Liver (tissue), 9 donors: ENCODE measurements around the gene MPPE1. TPM values are rescaled to one million over a fixed set of nuclear protein-coding genes. Genes with fewer than 3 reads are reported as not detected.
"Not testable (repeated sequence)": the region's sequence is repeated elsewhere in the genome, so short reads cannot be mapped to it uniquely, and the experiment has no call there.

Experiments used
- DNase-seq: peaks from one replicate; pipeline ENCODE4 v3.0.0-alpha.2; 2017; ENCODE audit warnings: low spot score
- H3K27ac ChIP-seq, 2 donors: one replicate each; pipeline ENCODE4 v1.7.0; 2013; ENCODE audit warnings: inconsistent platforms in 2 of 2, low read length in 2 of 2, control low read depth in 1 of 2, low read depth in 1 of 2, mild to moderate bottlenecking in 1 of 2
- H3K27me3 ChIP-seq, 4 donors: one replicate each; pipeline versions ENCODE4 v1.6.1 to v1.7.0; 2013; ENCODE audit warnings: low read length in 3 of 4, inconsistent platforms in 1 of 4, mild to moderate bottlenecking in 1 of 4, moderate library complexity in 1 of 4; ENCODE audit not compliant: control insufficient read depth in 4 of 4, insufficient read depth in 4 of 4
- H3K36me3 ChIP-seq, 4 donors: one replicate each; pipeline versions ENCODE4 v1.6.1 to v1.7.0; 2013; ENCODE audit warnings: low read length in 3 of 4, mild to moderate bottlenecking in 3 of 4, low read depth in 1 of 4, moderate library complexity in 1 of 4; ENCODE audit not compliant: control insufficient read depth in 4 of 4, insufficient read depth in 3 of 4
- H3K4me1 ChIP-seq, 4 donors: one replicate each; pipeline versions ENCODE4 v1.6.1 to v1.7.0; 2013; ENCODE audit warnings: low read length in 3 of 4, mild to moderate bottlenecking in 3 of 4, moderate library complexity in 1 of 4; ENCODE audit not compliant: control insufficient read depth in 4 of 4, insufficient read depth in 4 of 4
- H3K4me3 ChIP-seq, 3 donors: one replicate each; pipeline versions ENCODE4 v1.6.1 to v1.7.0; 2013; ENCODE audit warnings: low read length in 3 of 3, control low read depth in 1 of 3, low read depth in 1 of 3, mild to moderate bottlenecking in 1 of 3
- H3K9ac ChIP-seq, 2 donors: one replicate each; pipeline ENCODE4 v1.7.0; 2013; ENCODE audit warnings: low read length in 2 of 2, mild to moderate bottlenecking in 2 of 2, moderate library complexity in 2 of 2, control low read depth in 1 of 2, low read depth in 1 of 2
- H3K9me3 ChIP-seq, 4 donors: one replicate each; pipeline versions ENCODE4 v1.6.1 to v1.7.0; 2013; ENCODE audit warnings: low read length in 3 of 4; ENCODE audit not compliant: control insufficient read depth in 4 of 4
- ATF3 ChIP-seq: IDR thresholded peaks from 2 replicates; pipeline ENCODE4 v1.6.1; 2016; ENCODE audit warnings: antibody characterized with exemption
- CTCF ChIP-seq: fragments of 150-350 bp; IDR thresholded peaks from 2 replicates; pipeline ENCODE4 v1.5.1; 2017; ENCODE audit warnings: improper control_type of control experiment, low read depth, low read length; ENCODE audit not compliant: missing input control
- EGR1 ChIP-seq, 2 donors: IDR thresholded peaks; 2 replicates each; pipeline ENCODE4 v1.6.1; 2016 to 2018; ENCODE audit warnings: antibody characterized with exemption in 2 of 2, low read depth in 2 of 2
- FOXA1 ChIP-seq: IDR thresholded peaks from 2 replicates; pipeline ENCODE4 v1.6.1; 2016; ENCODE audit warnings: antibody characterized with exemption
- FOXA2 ChIP-seq: IDR thresholded peaks from 2 replicates; pipeline ENCODE4 v1.6.1; 2016; ENCODE audit warnings: antibody characterized with exemption
- GABPA ChIP-seq, 2 donors: IDR thresholded peaks in 1 of 2; conservative IDR thresholded peaks in 1 of 2; 2 replicates each; pipeline ENCODE4 v1.6.1; 2016; ENCODE audit warnings: antibody characterized with exemption in 2 of 2, mild to moderate bottlenecking in 1 of 2, moderate library complexity in 1 of 2
- HNF4A ChIP-seq, 2 donors: conservative IDR thresholded peaks; 2 replicates each; pipeline ENCODE4 v1.6.1; 2016; ENCODE audit warnings: antibody characterized with exemption in 2 of 2, mild to moderate bottlenecking in 2 of 2
- HNF4G ChIP-seq: IDR thresholded peaks from 2 replicates; pipeline ENCODE4 v1.6.1; 2016; ENCODE audit warnings: antibody characterized with exemption
- JUND ChIP-seq, 2 donors: IDR thresholded peaks; 2 replicates each; pipeline ENCODE4 v1.6.1; 2016; ENCODE audit warnings: antibody characterized with exemption in 2 of 2
- MAX ChIP-seq: IDR thresholded peaks from 2 replicates; pipeline ENCODE4 v1.6.1; 2016; ENCODE audit warnings: antibody characterized with exemption
- NR2F2 ChIP-seq: IDR thresholded peaks from 2 replicates; pipeline ENCODE4 v1.6.1; 2016; ENCODE audit warnings: antibody characterized with exemption
- RAD21 ChIP-seq, 2 donors: IDR thresholded peaks; 2 replicates each; pipeline ENCODE4 v1.6.1; 2016; ENCODE audit warnings: antibody characterized with exemption in 2 of 2, mild to moderate bottlenecking in 2 of 2
- REST ChIP-seq: IDR thresholded peaks from 2 replicates; pipeline ENCODE4 v1.6.1; 2016; ENCODE audit warnings: antibody characterized with exemption, mild to moderate bottlenecking
- RXRA ChIP-seq, 2 donors: IDR thresholded peaks; 2 replicates each; pipeline ENCODE4 v1.6.1; 2017 to 2018; ENCODE audit warnings: antibody characterized with exemption in 2 of 2, mild to moderate bottlenecking in 1 of 2
- SP1 ChIP-seq: IDR thresholded peaks from 2 replicates; pipeline ENCODE4 v1.6.1; 2018; ENCODE audit warnings: antibody characterized with exemption, mild to moderate bottlenecking
- TAF1 ChIP-seq: conservative IDR thresholded peaks from 2 replicates; pipeline ENCODE4 v1.6.1; 2016; ENCODE audit warnings: antibody characterized with exemption, mild to moderate bottlenecking
- YY1 ChIP-seq: IDR thresholded peaks from 2 replicates; pipeline ENCODE4 v1.6.1; 2016; ENCODE audit warnings: antibody characterized with exemption, mild to moderate bottlenecking
- ZBTB33 ChIP-seq: IDR thresholded peaks from 2 replicates; pipeline ENCODE4 v1.6.1; 2016; ENCODE audit warnings: antibody characterized with exemption
- WGBS: extraction: QIAGEN DNeasy Blood & Tissue Kit; methylation state at CpG from one replicate; pipeline ENCODE4 v1.1.7; 2013; 5-methylcytosine and 5-hydroxymethylcytosine counted together
- polyA plus RNA-seq, 2 donors: library from polyadenylated mRNA; stranded (reverse) in 1 of 2; unstranded in 1 of 2; fragments of 200-250 nt in 1 of 2; fragments of >200 nt in 1 of 2; fragmentation: Nextera tagmentation in 1 of 2; extraction: Ambion mirVana in 1 of 2; gene quantifications; one replicate each; pipeline versions ENCODE4 v1.2.1 to v1.2.3, GENCODE V29; 2013 to 2015
- total RNA-seq, 2 donors: library from RNA; depleted of rRNA; stranded (reverse); fragments of >200 nt; gene quantifications; one replicate each; pipeline ENCODE4 v1.2.3, GENCODE V29; 2014
- donor health status: healthy.
- donor health status: healthy.
- donor health status: healthy.
- donor health status: healthy.
- donor health status: healthy.

MPPE1 gene
- total and polyA plus RNA-seq, 4 donors, result 9.8 to 31.6 (median 26.1) TPM

GRCh38 chr18:11946756-11947155 lies 38.6 kb upstream of the MPPE1 start:
- DNase-seq, result no peak
- peak overlapping the region in 1 of 3 donors; percentile 69 for H3K4me3 ChIP-seq
- H3K4me1 ChIP-seq, result peaks cover 3 to 10% (median 7%) of the 10 kb centered on the region in 4 donors
- no peaks in the 10 kb centered on the region for H3K27me3 ChIP-seq
- peak overlapping the region; percentile 85 to 97 for H3K27ac ChIP-seq
- H3K9me3 ChIP-seq, result no peaks in the 10 kb centered on the region
- TF ChIP-seq FOXA1, result no peak
- no peak for TF ChIP-seq ZBTB33
- TF ChIP-seq FOXA2, result no peak
- TF ChIP-seq ATF3, result no peak
- no peak for TF ChIP-seq HNF4A (conservative IDR thresholded peaks at IDR 0.05)
- no peak for TF ChIP-seq RXRA (IDR thresholded peaks at IDR 0.05)
- no peak for TF ChIP-seq GABPA (IDR thresholded peaks at IDR 0.05 in 1 of 2, conservative IDR thresholded peaks at IDR 0.05 in 1 of 2)
- TF ChIP-seq YY1, result no peak
- TF ChIP-seq MAX, result no peak
- TF ChIP-seq TAF1, result no peak
- no peak for TF ChIP-seq JUND (IDR thresholded peaks at IDR 0.05)
- TF ChIP-seq REST, result no peak
- TF ChIP-seq RAD21 (IDR thresholded peaks at IDR 0.05), result no peak
- no peak for TF ChIP-seq SP1
- TF ChIP-seq NR2F2, result no peak
- no peak for TF ChIP-seq EGR1 (IDR thresholded peaks at IDR 0.05; ENCODE audit: low read depth in 2 of 2)
- no peak for TF ChIP-seq CTCF
- TF ChIP-seq HNF4G, result no peak
- peak overlapping the region; percentile 30 to 92 for H3K9ac ChIP-seq
- no peaks in the 10 kb centered on the region for H3K36me3 ChIP-seq
- WGBS, result 10% methylated on average over 3 of the region's 3 CpGs

GRCh38 chr18:11945834-11946659 lies 37.9 kb upstream of the MPPE1 start:
- not testable (repeated sequence) for H3K4me3 ChIP-seq, H3K27me3 ChIP-seq, DNase-seq, H3K9me3 ChIP-seq, H3K9ac ChIP-seq, H3K27ac ChIP-seq, H3K36me3 ChIP-seq
- WGBS, result 90% methylated on average over 22 of the region's 22 CpGs
- peaks cover 3 to 10% (median 7%) of the 10 kb centered on the region in 4 donors for H3K4me1 ChIP-seq
